22Rv1 (cell line): ENCODE data around the gene UNC45B.

Source experiments
- CTCF ChIP-seq: fragments of 450-650 bp; IDR thresholded peaks from 2 replicates; pipeline ENCODE4 v1.5.1; 2017; ENCODE audit warnings: mild to moderate bottlenecking
- ZFX ChIP-seq: fragments of 450-650 bp; IDR thresholded peaks from 2 replicates; pipeline ENCODE4 v1.6.1; 2017; ENCODE audit warnings: antibody characterized with exemption, borderline replicate concordance

GRCh38 chr17:35176897-35177296, 29.3 kb downstream of the UNC45B start:
- no peak for TF ChIP-seq CTCF
- TF ChIP-seq ZFX = no peak
